SK-N-SH (cell line): ENCODE measurements around the gene HDAC4.

Experiments used
- EP300 ChIP-seq, 2 experiments: IDR thresholded peaks; 2 replicates each; pipeline versions ENCODE4 v1.4.0 to v1.6.1; 2012; ENCODE audit warnings: borderline replicate concordance in 1 of 2, low read depth in 1 of 2, low read length in 1 of 2
- NRF1 ChIP-seq: IDR thresholded peaks from 2 replicates; pipeline ENCODE4 v1.6.1; 2012; ENCODE audit warnings: low read depth, mild to moderate bottlenecking, low read length
- RAD21 ChIP-seq: IDR thresholded peaks from 2 replicates; pipeline ENCODE4 v1.6.1; 2012; ENCODE audit warnings: mild to moderate bottlenecking, low read length
- RFX5 ChIP-seq: IDR thresholded peaks from 2 replicates; pipeline ENCODE4 v1.6.1; 2012; ENCODE audit warnings: mild to moderate bottlenecking, improper control_type of control experiment, low read length
- SIN3A ChIP-seq: IDR thresholded peaks from 2 replicates; pipeline ENCODE4 v1.6.1; 2012; ENCODE audit warnings: low read depth, mild to moderate bottlenecking, low read length, moderate library complexity, borderline replicate concordance
- TCF12 ChIP-seq: IDR thresholded peaks from 2 replicates; pipeline ENCODE4 v1.4.0; 2012
- YY1 ChIP-seq: IDR thresholded peaks from 2 replicates; pipeline ENCODE4 v1.4.0; 2012; ENCODE audit warnings: low read depth, mild to moderate bottlenecking
- ZBTB33 ChIP-seq: IDR thresholded peaks from 2 replicates; pipeline ENCODE4 v1.4.0; 2012; ENCODE audit warnings: low read depth, borderline replicate concordance
- TF ChIP-seq, protein P1 (sequence below): fragments of 200-600 bp; sonication (generic); IDR thresholded peaks from 2 replicates; pipeline ENCODE4 v1.6.1; 2017; ENCODE audit warnings: antibody characterized with exemption, mild to moderate bottlenecking, moderate library complexity
- TF ChIP-seq, protein P2 (sequence below): IDR thresholded peaks from 2 replicates; pipeline ENCODE4 v1.6.1; 2012; ENCODE audit warnings: mild to moderate bottlenecking, low read depth, low read length, moderate library complexity
- TF ChIP-seq, protein P3 (sequence below): IDR thresholded peaks from 2 replicates; pipeline ENCODE4 v1.4.0; 2012; ENCODE audit warnings: low read depth
- TF ChIP-seq, protein P4 (sequence below): fragments of 150-350 bp; IDR thresholded peaks from 2 replicates; pipeline ENCODE4 v1.6.1; 2017; ENCODE audit warnings: antibody characterized with exemption, low read length, low read depth, borderline replicate concordance

- TF ChIP-seq, protein P1, sequence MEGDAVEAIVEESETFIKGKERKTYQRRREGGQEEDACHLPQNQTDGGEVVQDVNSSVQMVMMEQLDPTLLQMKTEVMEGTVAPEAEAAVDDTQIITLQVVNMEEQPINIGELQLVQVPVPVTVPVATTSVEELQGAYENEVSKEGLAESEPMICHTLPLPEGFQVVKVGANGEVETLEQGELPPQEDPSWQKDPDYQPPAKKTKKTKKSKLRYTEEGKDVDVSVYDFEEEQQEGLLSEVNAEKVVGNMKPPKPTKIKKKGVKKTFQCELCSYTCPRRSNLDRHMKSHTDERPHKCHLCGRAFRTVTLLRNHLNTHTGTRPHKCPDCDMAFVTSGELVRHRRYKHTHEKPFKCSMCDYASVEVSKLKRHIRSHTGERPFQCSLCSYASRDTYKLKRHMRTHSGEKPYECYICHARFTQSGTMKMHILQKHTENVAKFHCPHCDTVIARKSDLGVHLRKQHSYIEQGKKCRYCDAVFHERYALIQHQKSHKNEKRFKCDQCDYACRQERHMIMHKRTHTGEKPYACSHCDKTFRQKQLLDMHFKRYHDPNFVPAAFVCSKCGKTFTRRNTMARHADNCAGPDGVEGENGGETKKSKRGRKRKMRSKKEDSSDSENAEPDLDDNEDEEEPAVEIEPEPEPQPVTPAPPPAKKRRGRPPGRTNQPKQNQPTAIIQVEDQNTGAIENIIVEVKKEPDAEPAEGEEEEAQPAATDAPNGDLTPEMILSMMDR = no peak
- TF ChIP-seq TCF12 (no peak), EP300 (IDR thresholded peaks at IDR 0.05; ENCODE audit: borderline replicate concordance in 1 of 2, low read depth in 1 of 2, low read length in 1 of 2) (no peak), YY1 (no peak), ZBTB33 (no peak), RFX5 (no peak), RAD21 (no peak), NRF1 (no peak), SIN3A (no peak)
- TF ChIP-seq, protein P2, sequence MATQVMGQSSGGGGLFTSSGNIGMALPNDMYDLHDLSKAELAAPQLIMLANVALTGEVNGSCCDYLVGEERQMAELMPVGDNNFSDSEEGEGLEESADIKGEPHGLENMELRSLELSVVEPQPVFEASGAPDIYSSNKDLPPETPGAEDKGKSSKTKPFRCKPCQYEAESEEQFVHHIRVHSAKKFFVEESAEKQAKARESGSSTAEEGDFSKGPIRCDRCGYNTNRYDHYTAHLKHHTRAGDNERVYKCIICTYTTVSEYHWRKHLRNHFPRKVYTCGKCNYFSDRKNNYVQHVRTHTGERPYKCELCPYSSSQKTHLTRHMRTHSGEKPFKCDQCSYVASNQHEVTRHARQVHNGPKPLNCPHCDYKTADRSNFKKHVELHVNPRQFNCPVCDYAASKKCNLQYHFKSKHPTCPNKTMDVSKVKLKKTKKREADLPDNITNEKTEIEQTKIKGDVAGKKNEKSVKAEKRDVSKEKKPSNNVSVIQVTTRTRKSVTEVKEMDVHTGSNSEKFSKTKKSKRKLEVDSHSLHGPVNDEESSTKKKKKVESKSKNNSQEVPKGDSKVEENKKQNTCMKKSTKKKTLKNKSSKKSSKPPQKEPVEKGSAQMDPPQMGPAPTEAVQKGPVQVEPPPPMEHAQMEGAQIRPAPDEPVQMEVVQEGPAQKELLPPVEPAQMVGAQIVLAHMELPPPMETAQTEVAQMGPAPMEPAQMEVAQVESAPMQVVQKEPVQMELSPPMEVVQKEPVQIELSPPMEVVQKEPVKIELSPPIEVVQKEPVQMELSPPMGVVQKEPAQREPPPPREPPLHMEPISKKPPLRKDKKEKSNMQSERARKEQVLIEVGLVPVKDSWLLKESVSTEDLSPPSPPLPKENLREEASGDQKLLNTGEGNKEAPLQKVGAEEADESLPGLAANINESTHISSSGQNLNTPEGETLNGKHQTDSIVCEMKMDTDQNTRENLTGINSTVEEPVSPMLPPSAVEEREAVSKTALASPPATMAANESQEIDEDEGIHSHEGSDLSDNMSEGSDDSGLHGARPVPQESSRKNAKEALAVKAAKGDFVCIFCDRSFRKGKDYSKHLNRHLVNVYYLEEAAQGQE = no peak
- TF ChIP-seq, protein P3, sequence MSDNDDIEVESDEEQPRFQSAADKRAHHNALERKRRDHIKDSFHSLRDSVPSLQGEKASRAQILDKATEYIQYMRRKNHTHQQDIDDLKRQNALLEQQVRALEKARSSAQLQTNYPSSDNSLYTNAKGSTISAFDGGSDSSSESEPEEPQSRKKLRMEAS = no peak
- TF ChIP-seq, protein P4, sequence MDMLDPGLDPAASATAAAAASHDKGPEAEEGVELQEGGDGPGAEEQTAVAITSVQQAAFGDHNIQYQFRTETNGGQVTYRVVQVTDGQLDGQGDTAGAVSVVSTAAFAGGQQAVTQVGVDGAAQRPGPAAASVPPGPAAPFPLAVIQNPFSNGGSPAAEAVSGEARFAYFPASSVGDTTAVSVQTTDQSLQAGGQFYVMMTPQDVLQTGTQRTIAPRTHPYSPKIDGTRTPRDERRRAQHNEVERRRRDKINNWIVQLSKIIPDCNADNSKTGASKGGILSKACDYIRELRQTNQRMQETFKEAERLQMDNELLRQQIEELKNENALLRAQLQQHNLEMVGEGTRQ = no peak
Measured at GRCh38 chr2:239179851-239180371, 220.9 kb downstream of the HDAC4 start.
